PC-9 (cell line): ENCODE data around the gene MSS51. TPM values are rescaled to one million over a fixed set of nuclear protein-coding genes. Genes with fewer than 3 reads are reported as not detected.

Experiments used
- BruUV-seq: library from RNA; stranded (reverse); fragments of 400-500 nt; replicated peaks from 2 replicates; lab custom pipeline; 2021; lab: Mats Ljungman, UMichigan
- CTCF ChIA-PET: fragments of 300-600 bp; sonication (Branson Sonifier 250); formaldehyde crosslinking; loops from one replicate; lab custom pipeline; 2022; ENCODE audit warnings: antibody characterized with exemption; lab: Charles Lee
- POLR2A ChIA-PET: fragments of 300-600 bp; sonication (Branson Sonifier 250); formaldehyde crosslinking; loops from one replicate; lab custom pipeline; 2022; ENCODE audit warnings: antibody characterized with exemption; ENCODE audit not compliant: unreplicated experiment; lab: Charles Lee
- DNase-seq, 2 experiments: peaks; one replicate each; pipeline versions ENCODE4 v3.0.0 to v3.0.0-alpha.2; 2015 to 2022; ENCODE audit warnings: mixed read lengths in 1 of 2
- H2AFZ ChIP-seq: fragments of 200-600 bp; sonication (generic); 2 replicates; pipeline ENCODE4 v1.8.1; 2017; ENCODE audit warnings: antibody characterized with exemption
- H3F3A ChIP-seq: fragments of 200-600 bp; sonication (generic); 2 replicates; pipeline ENCODE4 v1.8.1; 2017; ENCODE audit warnings: antibody characterized with exemption, mild to moderate bottlenecking, low read depth; ENCODE audit not compliant: insufficient read depth
- H3K27ac ChIP-seq: fragments of 200-600 bp; sonication (generic); 2 replicates; pipeline ENCODE4 v1.6.1; 2016; ENCODE audit warnings: mixed run types
- H3K27me3 ChIP-seq: fragments of 200-600 bp; sonication (generic); 2 replicates; pipeline ENCODE4 v1.6.1; 2016; ENCODE audit warnings: low read depth, mixed run types; ENCODE audit not compliant: insufficient read depth
- H3K36me3 ChIP-seq: fragments of 200-600 bp; sonication (generic); 2 replicates; pipeline ENCODE4 v1.6.1; 2016; ENCODE audit warnings: low read depth, mixed run types
- H3K4me1 ChIP-seq: fragments of 200-600 bp; sonication (generic); replicated peaks from 2 replicates; pipeline ENCODE4 v1.6.1; 2016; ENCODE audit warnings: mixed run types; ENCODE audit not compliant: insufficient read depth
- H3K4me2 ChIP-seq: fragments of 200-600 bp; sonication (generic); 2 replicates; pipeline ENCODE4 v1.6.1; 2017; ENCODE audit warnings: mixed run types
- H3K4me3 ChIP-seq: fragments of 200-600 bp; sonication (generic); 2 replicates; pipeline ENCODE4 v1.6.1; 2016; ENCODE audit warnings: mixed run types
- H3K79me2 ChIP-seq: fragments of 200-600 bp; sonication (generic); 2 replicates; pipeline ENCODE4 v1.6.1; 2017; ENCODE audit warnings: low read depth, mixed run types
- H3K9me2 ChIP-seq: fragments of 200-600 bp; sonication (generic); 2 replicates; pipeline ENCODE4 v1.8.1; 2017; ENCODE audit warnings: mild to moderate bottlenecking; ENCODE audit not compliant: insufficient read depth
- H3K9me3 ChIP-seq: fragments of 200-600 bp; sonication (generic); 2 replicates; pipeline ENCODE4 v1.8.1; 2016; ENCODE audit warnings: low read depth; ENCODE audit not compliant: insufficient read depth
- H4K20me1 ChIP-seq: fragments of 200-600 bp; sonication (generic); 2 replicates; pipeline ENCODE4 v1.8.1; 2017; ENCODE audit not compliant: insufficient read depth
- EZH2 ChIP-seq: fragments of 200-600 bp; sonication (generic); IDR thresholded peaks from 2 replicates; pipeline ENCODE4 v1.8.0; 2017; ENCODE audit warnings: antibody characterized with exemption, low read depth
- intact Hi-C: fragments of 100-400 bp; cut with micrococcal nuclease; formaldehyde crosslinking; loops from one replicate; pipeline ENCODE4 v1.10.0; 2022; ENCODE audit not compliant: unreplicated experiment
- total RNA-seq: library from RNA; stranded (reverse); gene quantifications from 2 replicates; pipeline ENCODE4 v1.2.3, GENCODE V29; 2021
- TF ChIP-seq, protein P1 (sequence below): fragments of 200-600 bp; sonication (generic); conservative IDR thresholded peaks from 2 replicates; pipeline ENCODE4 v1.6.1; 2017; ENCODE audit warnings: mixed run types, antibody characterized with exemption, mild to moderate bottlenecking, moderate library complexity

The MSS51 gene
- total RNA-seq, 1 experiment from 2014 or later = 2.4 TPM

DNA sequence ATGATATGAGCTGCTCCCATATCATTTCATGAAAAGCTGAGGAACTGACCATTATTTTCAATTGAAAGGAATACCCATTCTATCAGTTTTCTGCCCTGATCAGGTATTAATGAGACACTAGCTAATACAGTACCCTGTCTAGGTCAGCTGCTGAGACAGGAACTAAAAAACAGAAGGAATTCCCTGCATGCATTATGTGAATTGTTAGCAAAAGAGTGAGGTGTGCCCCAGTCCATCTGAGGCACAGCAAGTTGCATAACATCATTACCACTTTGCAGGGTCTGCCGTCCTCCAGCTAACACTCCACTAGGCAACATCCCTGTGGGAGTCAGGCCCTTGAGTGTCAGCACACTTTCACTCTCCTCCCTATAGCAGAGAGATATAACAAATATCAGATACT is 11.1 kb upstream of the MSS51 start:
- POLR2A ChIA-PET = no interaction called here
- CTCF ChIA-PET = no interaction called here
- Histone ChIP-seq H3K36me3 (no peaks in the 10 kb centered on the region), H4K20me1 (no peaks in the 10 kb centered on the region), H3K9me3 (no peaks in the 10 kb centered on the region), H3K4me1 (no peaks in the 10 kb centered on the region), H3K9me2 (no peaks in the 10 kb centered on the region), H2AFZ (no peak overlapping the region), H3F3A (no peaks in the 10 kb centered on the region), H3K79me2 (no peaks in the 10 kb centered on the region), H3K4me3 (no peak overlapping the region), H3K27ac (no peak overlapping the region), H3K27me3 (no peaks in the 10 kb centered on the region), H3K4me2 (no peak overlapping the region)
- TF ChIP-seq, protein P1, sequence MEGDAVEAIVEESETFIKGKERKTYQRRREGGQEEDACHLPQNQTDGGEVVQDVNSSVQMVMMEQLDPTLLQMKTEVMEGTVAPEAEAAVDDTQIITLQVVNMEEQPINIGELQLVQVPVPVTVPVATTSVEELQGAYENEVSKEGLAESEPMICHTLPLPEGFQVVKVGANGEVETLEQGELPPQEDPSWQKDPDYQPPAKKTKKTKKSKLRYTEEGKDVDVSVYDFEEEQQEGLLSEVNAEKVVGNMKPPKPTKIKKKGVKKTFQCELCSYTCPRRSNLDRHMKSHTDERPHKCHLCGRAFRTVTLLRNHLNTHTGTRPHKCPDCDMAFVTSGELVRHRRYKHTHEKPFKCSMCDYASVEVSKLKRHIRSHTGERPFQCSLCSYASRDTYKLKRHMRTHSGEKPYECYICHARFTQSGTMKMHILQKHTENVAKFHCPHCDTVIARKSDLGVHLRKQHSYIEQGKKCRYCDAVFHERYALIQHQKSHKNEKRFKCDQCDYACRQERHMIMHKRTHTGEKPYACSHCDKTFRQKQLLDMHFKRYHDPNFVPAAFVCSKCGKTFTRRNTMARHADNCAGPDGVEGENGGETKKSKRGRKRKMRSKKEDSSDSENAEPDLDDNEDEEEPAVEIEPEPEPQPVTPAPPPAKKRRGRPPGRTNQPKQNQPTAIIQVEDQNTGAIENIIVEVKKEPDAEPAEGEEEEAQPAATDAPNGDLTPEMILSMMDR = no peak
- no peak for TF ChIP-seq EZH2
- no peak for DNase-seq
- BruUV-seq = no TSS peak
- intact Hi-C loops = no loop called here

DNA sequence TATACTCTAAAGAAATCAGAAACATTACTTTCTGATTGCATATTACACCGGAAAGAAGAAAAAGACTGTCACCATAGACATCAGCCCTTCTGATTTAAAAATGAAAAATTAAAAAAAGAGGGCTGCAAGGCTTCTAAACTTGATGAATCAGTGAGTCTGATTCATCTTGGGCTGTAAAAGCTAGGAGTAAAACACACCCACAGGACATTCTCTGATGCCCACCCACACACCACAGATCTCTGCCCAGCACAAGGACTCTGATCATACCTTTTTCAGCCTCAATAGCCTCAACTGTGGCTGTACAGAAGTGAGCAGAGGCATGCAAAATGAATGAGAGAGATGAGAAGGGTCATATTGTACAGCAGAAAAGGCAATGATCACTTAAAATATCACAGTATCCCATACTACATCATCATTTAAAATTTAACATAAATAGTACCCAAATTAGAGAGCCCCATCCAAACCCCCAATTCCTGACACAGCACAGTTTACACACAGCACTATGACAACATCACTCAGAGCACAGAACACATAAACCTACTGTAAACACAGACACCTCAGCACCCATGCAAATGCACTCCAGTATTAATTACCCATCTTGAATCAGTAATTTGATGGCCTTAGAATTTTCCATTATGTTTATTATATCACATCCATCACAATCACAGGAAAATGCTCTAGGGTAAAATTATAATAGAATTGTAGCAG is 6.4 kb upstream of the MSS51 start:
- Histone ChIP-seq H3K9me3 (no peaks in the 10 kb centered on the region), H3K36me3 (no peaks in the 10 kb centered on the region), H3K27ac (no peak overlapping the region), H3K27me3 (no peaks in the 10 kb centered on the region), H3K79me2 (no peaks in the 10 kb centered on the region), H3K4me2 (no peak overlapping the region), H3F3A (no peaks in the 10 kb centered on the region), H3K4me3 (no peak overlapping the region), H4K20me1 (no peaks in the 10 kb centered on the region), H3K4me1 (no peaks in the 10 kb centered on the region), H3K9me2 (no peaks in the 10 kb centered on the region), H2AFZ (no peak overlapping the region)
- intact Hi-C loops = no loop called here
- no peak for DNase-seq
- CTCF ChIA-PET = no interaction called here
- no TSS peak for BruUV-seq
- POLR2A ChIA-PET = no interaction called here
- no peak for TF ChIP-seq EZH2
- TF ChIP-seq, protein P1 = no peak

DNA sequence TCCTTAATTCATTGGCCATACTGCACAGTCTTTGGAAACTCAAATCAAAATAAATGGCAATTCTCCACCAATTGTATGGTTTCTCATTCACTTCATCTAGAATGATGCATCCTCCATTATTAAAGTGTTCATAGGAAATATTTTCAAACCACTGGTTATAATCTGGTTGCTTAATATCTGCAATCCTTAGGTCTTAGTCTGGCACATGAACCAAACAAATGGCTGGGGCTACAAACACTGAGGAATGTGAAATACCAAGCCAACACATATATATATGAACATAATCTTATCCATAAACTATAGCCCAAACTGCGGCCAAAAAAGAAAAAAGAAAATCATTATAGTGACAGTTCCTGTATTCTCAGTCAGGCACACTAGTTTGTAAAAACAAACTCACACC is 5.7 kb upstream of the MSS51 start:
- intact Hi-C loops = no loop called here
- CTCF ChIA-PET = no interaction called here
- no peak overlapping the region for H3K4me3 ChIP-seq
- H2AFZ ChIP-seq = no peak overlapping the region
- TF ChIP-seq EZH2 = no peak
- TF ChIP-seq, protein P1 = no peak
- H3K4me1 ChIP-seq = no peaks in the 10 kb centered on the region
- no peaks in the 10 kb centered on the region for H3K9me3 ChIP-seq
- DNase-seq = no peak
- no peak overlapping the region for H3K27ac ChIP-seq
- no peaks in the 10 kb centered on the region for H3K9me2 ChIP-seq
- no peaks in the 10 kb centered on the region for H4K20me1 ChIP-seq
- POLR2A ChIA-PET = interaction anchor here (0.5 kb wide), 1 partner anchor 1357 kb away, joined by 3 read pairs; no protein-coding TSS in a partner anchor
- no peak overlapping the region for H3K4me2 ChIP-seq
- no TSS peak for BruUV-seq
- H3F3A ChIP-seq = no peaks in the 10 kb centered on the region
- H3K27me3 ChIP-seq = no peaks in the 10 kb centered on the region
- H3K79me2 ChIP-seq = no peaks in the 10 kb centered on the region
- H3K36me3 ChIP-seq = no peaks in the 10 kb centered on the region
